Nephron progenitor cell (in vitro differentiated cells): Measurements from ENCODE around the gene ALK.

Source experiments
- DNase-seq: peaks from one replicate; pipeline ENCODE4 v3.0.0; 2021
- H3K27ac Mint-ChIP-seq: 2 replicates; pipeline ENCODE4 v1.8.0; 2021; ENCODE audit warnings: mild to moderate bottlenecking, moderate library complexity, mixed read lengths
- H3K27me3 Mint-ChIP-seq: 2 replicates; pipeline ENCODE4 v1.8.0; 2021; ENCODE audit warnings: mild to moderate bottlenecking, low read depth, mixed read lengths; ENCODE audit not compliant: poor library complexity
- H3K36me3 Mint-ChIP-seq: 2 replicates; pipeline ENCODE4 v1.8.0; 2021; ENCODE audit warnings: low read depth, mixed read lengths
- H3K4me1 Mint-ChIP-seq: 2 replicates; pipeline ENCODE4 v1.8.0; 2021; ENCODE audit warnings: mixed read lengths
- H3K4me3 Mint-ChIP-seq: 2 replicates; pipeline ENCODE4 v1.8.0; 2021; ENCODE audit warnings: mild to moderate bottlenecking, moderate library complexity, mixed read lengths
- H3K9me3 Mint-ChIP-seq: 2 replicates; pipeline ENCODE4 v1.8.0; 2021; ENCODE audit warnings: mild to moderate bottlenecking, moderate library complexity, mixed read lengths
- CTCF ChIP-seq: fragments of 200-600 bp; sonication (generic); IDR thresholded peaks from 2 replicates; pipeline ENCODE4 v1.5.0; 2021; ENCODE audit warnings: antibody characterized with exemption

The ALK gene

GRCh38 chr2:29251406-29251805 lies 670.0 kb downstream of the ALK start:
- Mint-ChIP-seq H3K27me3 (peaks cover 22% of the 10 kb centered on the region), H3K4me3 (no peak overlapping the region), H3K36me3 (no peaks in the 10 kb centered on the region), H3K9me3 (no peaks in the 10 kb centered on the region), H3K4me1 (peaks cover 12% of the 10 kb centered on the region), H3K27ac (no peak overlapping the region)
- DNase-seq, result no peak
- no peak for TF ChIP-seq CTCF

GRCh38 chr2:29250977-29251376 lies 670.4 kb downstream of the ALK start:
- Mint-ChIP-seq H3K4me3 (no peak overlapping the region), H3K4me1 (peaks cover 12% of the 10 kb centered on the region), H3K27me3 (peaks cover 20% of the 10 kb centered on the region), H3K36me3 (no peaks in the 10 kb centered on the region), H3K9me3 (no peaks in the 10 kb centered on the region), H3K27ac (peak overlapping the region; percentile 24)
- no peak for TF ChIP-seq CTCF
- no peak for DNase-seq

- H3K27ac Mint-ChIP-seq, result no peak overlapping the region
- H3K27me3 Mint-ChIP-seq, result peaks cover 17% of the 10 kb centered on the region
- DNase-seq, result no peak
- H3K4me1 Mint-ChIP-seq, result peaks cover 1% of the 10 kb centered on the region
- H3K36me3 Mint-ChIP-seq, result no peaks in the 10 kb centered on the region
- H3K9me3 Mint-ChIP-seq, result no peaks in the 10 kb centered on the region
- H3K4me3 Mint-ChIP-seq, result no peak overlapping the region
- TF ChIP-seq CTCF, result no peak
Observed at GRCh38 chr2:29249666-29250253, 671.6 kb downstream of the ALK start.

GRCh38 chr2:29247336-29247914 lies 674.0 kb downstream of the ALK start:
- no peak overlapping the region for H3K4me3 Mint-ChIP-seq

GRCh38 chr2:29246383-29247300 lies 674.7 kb downstream of the ALK start:
- Mint-ChIP-seq H3K9me3 (no peaks in the 10 kb centered on the region), H3K4me3 (no peak overlapping the region), H3K27me3 (peaks cover 9% of the 10 kb centered on the region), H3K36me3 (no peaks in the 10 kb centered on the region), H3K4me1 (no peaks in the 10 kb centered on the region), H3K27ac (no peak overlapping the region)
- DNase-seq, result no peak
- no peak for TF ChIP-seq CTCF

More at GRCh38 chr2:29247336-29247914, 674.0 kb downstream of the ALK start:
- H3K4me1 Mint-ChIP-seq, result no peaks in the 10 kb centered on the region
- no peak for DNase-seq
- no peak for TF ChIP-seq CTCF
- H3K27me3 Mint-ChIP-seq, result peaks cover 7% of the 10 kb centered on the region
- no peaks in the 10 kb centered on the region for H3K36me3 Mint-ChIP-seq
- no peak overlapping the region for H3K27ac Mint-ChIP-seq
- no peaks in the 10 kb centered on the region for H3K9me3 Mint-ChIP-seq
